Duodenal mucosa (tissue), 2 donors: ENCODE measurements around the gene SCP2.

Source experiments
- H3K27ac ChIP-seq: one replicate; pipeline ENCODE4 v1.7.0; 2013; ENCODE audit warnings: low read depth, low read length
- H3K27me3 ChIP-seq, 2 donors: one replicate each; pipeline ENCODE4 v1.7.0; 2013; ENCODE audit warnings: low read length in 2 of 2, control low read depth in 1 of 2; ENCODE audit not compliant: insufficient read depth in 2 of 2, control insufficient read depth in 1 of 2
- H3K36me3 ChIP-seq, 2 donors: one replicate each; pipeline ENCODE4 v1.7.0; 2013; ENCODE audit warnings: low read length in 2 of 2, control low read depth in 1 of 2; ENCODE audit not compliant: insufficient read depth in 2 of 2, control insufficient read depth in 1 of 2
- H3K4me1 ChIP-seq, 2 donors: one replicate each; pipeline ENCODE4 v1.7.0; 2013; ENCODE audit warnings: low read length in 2 of 2, control low read depth in 1 of 2; ENCODE audit not compliant: insufficient read depth in 2 of 2, control insufficient read depth in 1 of 2
- H3K4me3 ChIP-seq, 2 donors: one replicate each; pipeline ENCODE4 v1.7.0; 2013; ENCODE audit warnings: low read length in 2 of 2, low read depth in 1 of 2
- H3K9ac ChIP-seq, 2 donors: one replicate each; pipeline ENCODE4 v1.7.0; 2013; ENCODE audit warnings: low read length in 2 of 2, low read depth in 1 of 2
- H3K9me3 ChIP-seq, 2 donors: one replicate each; pipeline ENCODE4 v1.7.0; 2013; ENCODE audit warnings: low read length in 2 of 2, control low read depth in 1 of 2; ENCODE audit not compliant: control insufficient read depth in 1 of 2

The SCP2 gene

GRCh38 chr1:53062708-53063591 lies 135.9 kb downstream of the SCP2 start:
- Histone ChIP-seq H3K4me3 (peak overlapping the region; percentile 25 to 43), H3K4me1 (peaks cover 0 to 3% of the 10 kb centered on the region in 2 donors), H3K27ac (no peak overlapping the region), H3K36me3 (no peaks in the 10 kb centered on the region), H3K9me3 (no peaks in the 10 kb centered on the region), H3K27me3 (peaks cover 7 to 18% of the 10 kb centered on the region in 2 donors), H3K9ac (no peak overlapping the region)

- Histone ChIP-seq H3K4me1 (peaks cover 0 to 3% of the 10 kb centered on the region in 2 donors), H3K27ac (no peak overlapping the region), H3K27me3 (peaks cover 7 to 18% of the 10 kb centered on the region in 2 donors), H3K4me3 (no peak overlapping the region), H3K9me3 (no peaks in the 10 kb centered on the region), H3K36me3 (no peaks in the 10 kb centered on the region), H3K9ac (no peak overlapping the region)
Observed at GRCh38 chr1:53063744-53064515, 136.9 kb downstream of the SCP2 start.

- peaks cover 7 to 18% of the 10 kb centered on the region in 2 donors for H3K27me3 ChIP-seq
- no peaks in the 10 kb centered on the region for H3K36me3 ChIP-seq
- no peak overlapping the region for H3K4me3 ChIP-seq
- peaks cover 0 to 3% of the 10 kb centered on the region in 2 donors for H3K4me1 ChIP-seq
- no peaks in the 10 kb centered on the region for H3K9me3 ChIP-seq
- no peak overlapping the region for H3K9ac ChIP-seq
- H3K27ac ChIP-seq = no peak overlapping the region
Observed at GRCh38 chr1:53065391-53065790, 138.3 kb downstream of the SCP2 start.

GRCh38 chr1:53066488-53066887 lies 139.4 kb downstream of the SCP2 start:
- Histone ChIP-seq H3K27me3 (peaks cover 2 to 11% of the 10 kb centered on the region in 2 donors), H3K4me3 (no peak overlapping the region), H3K27ac (no peak overlapping the region), H3K9me3 (no peaks in the 10 kb centered on the region), H3K36me3 (no peaks in the 10 kb centered on the region), H3K4me1 (peaks cover 0 to 3% of the 10 kb centered on the region in 2 donors), H3K9ac (no peak overlapping the region)

- Histone ChIP-seq H3K9ac (no peak overlapping the region), H3K36me3 (no peaks in the 10 kb centered on the region), H3K9me3 (no peaks in the 10 kb centered on the region), H3K4me1 (no peaks in the 10 kb centered on the region), H3K27ac (no peak overlapping the region), H3K4me3 (no peak overlapping the region), H3K27me3 (peaks cover 0 to 11% of the 10 kb centered on the region in 2 donors)
Observed at GRCh38 chr1:53066891-53067738, 140.0 kb downstream of the SCP2 start.

- H3K27ac ChIP-seq = no peak overlapping the region
- no peaks in the 10 kb centered on the region for H3K36me3 ChIP-seq
- H3K4me3 ChIP-seq = no peak overlapping the region
- no peak overlapping the region for H3K9ac ChIP-seq
- H3K9me3 ChIP-seq = no peaks in the 10 kb centered on the region
- H3K27me3 ChIP-seq = peaks cover 0 to 9% of the 10 kb centered on the region in 2 donors
- H3K4me1 ChIP-seq = no peaks in the 10 kb centered on the region
Observed at GRCh38 chr1:53067886-53068285, 140.8 kb downstream of the SCP2 start.

GRCh38 chr1:53068314-53069099 lies 141.4 kb downstream of the SCP2 start:
- Histone ChIP-seq H3K36me3 (no peaks in the 10 kb centered on the region), H3K27me3 (peaks cover 0 to 3% of the 10 kb centered on the region in 2 donors), H3K4me1 (no peaks in the 10 kb centered on the region)

GRCh38 chr1:53069265-53069662 lies 142.2 kb downstream of the SCP2 start:
- no peaks in the 10 kb centered on the region for H3K36me3 ChIP-seq
- H3K27ac ChIP-seq = no peak overlapping the region
- no peak overlapping the region for H3K9ac ChIP-seq
- no peaks in the 10 kb centered on the region for H3K9me3 ChIP-seq
- H3K4me1 ChIP-seq = no peaks in the 10 kb centered on the region
- no peaks in the 10 kb centered on the region for H3K27me3 ChIP-seq
- H3K4me3 ChIP-seq = no peak overlapping the region

More at GRCh38 chr1:53068314-53069099, 141.4 kb downstream of the SCP2 start:
- no peak overlapping the region for H3K4me3 ChIP-seq
- H3K9me3 ChIP-seq = no peaks in the 10 kb centered on the region
- H3K9ac ChIP-seq = no peak overlapping the region
- no peak overlapping the region for H3K27ac ChIP-seq

- Histone ChIP-seq H3K27ac (no peak overlapping the region), H3K36me3 (no peaks in the 10 kb centered on the region), H3K4me3 (no peak overlapping the region), H3K4me1 (no peaks in the 10 kb centered on the region), H3K9ac (no peak overlapping the region), H3K27me3 (no peaks in the 10 kb centered on the region), H3K9me3 (no peaks in the 10 kb centered on the region)
Observed at GRCh38 chr1:53069663-53070327, 142.7 kb downstream of the SCP2 start.
